Measurements from ENCODE around the gene MAML2. TPM values are rescaled to one million over a fixed set of nuclear protein-coding genes. Genes with fewer than 3 reads are reported as not detected.

Gene MAML2
- polyA plus RNA-seq, 1 of the 3 experiments (the other 2 are of a cell fraction) = 20.1 TPM

GRCh38 chr11:96049426-96049825 lies 293.6 kb downstream of the MAML2 start:
- H3K9ac ChIP-seq = no peak overlapping the region
- WGBS (ENCODE audit: low lambda C conversion rate) = 95% methylated on average over 2 of the region's 2 CpGs
- no peaks in the 10 kb centered on the region for H3K9me3 ChIP-seq
- H4K20me1 ChIP-seq (ENCODE audit: insufficient read depth) = no peaks in the 10 kb centered on the region
- ChIA-PET CTCF (interaction anchor here (1.2 to 3.1 kb wide), 2 partner anchors 293 to 294 kb away, joined by 7 to 15 read pairs; partner anchors contain the start of gene MAML2), POLR2A (no interaction called here)
- no peak overlapping the region for H2AFZ ChIP-seq (ENCODE audit: low read depth)
- H3K79me2 ChIP-seq (ENCODE audit: insufficient read depth) = peaks cover 46% of the 10 kb centered on the region
- H3F3A ChIP-seq (replicated peaks; ENCODE audit: insufficient read depth) = peaks cover 13% of the 10 kb centered on the region
- H3K27ac ChIP-seq (ENCODE audit: low read depth in 2 of 2, low read length in 1 of 2) = no peak overlapping the region
- DNase-seq = no peak
- no peak for TF ChIP-seq USF2 (IDR thresholded peaks at IDR 0.05; ENCODE audit: borderline replicate concordance, low read depth, low read length)
- TF ChIP-seq MAX (IDR thresholded peaks at IDR 0.05; ENCODE audit: low read depth) = no peak
- TF ChIP-seq FOXM1 (IDR thresholded peaks at IDR 0.05; ENCODE audit: low read depth) = no peak
- TF ChIP-seq MEF2A (IDR thresholded peaks at IDR 0.05; ENCODE audit: borderline replicate concordance, low read depth) = no peak
- no peak for TF ChIP-seq RAD21 (IDR thresholded peaks at IDR 0.05; ENCODE audit: low read length)
- no peak for TF ChIP-seq MXI1 (IDR thresholded peaks at IDR 0.05; ENCODE audit: low read depth, low read length)
- TF ChIP-seq ELF1 (IDR thresholded peaks at IDR 0.05) = no peak
- no peak for TF ChIP-seq EP300 (IDR thresholded peaks at IDR 0.05; ENCODE audit: borderline replicate concordance in 1 of 2, low read depth in 1 of 2, low read length in 1 of 2)
- no peak for TF ChIP-seq NFIC (IDR thresholded peaks at IDR 0.05; ENCODE audit: borderline replicate concordance)
- no peak for TF ChIP-seq TEAD4 (IDR thresholded peaks at IDR 0.05; ENCODE audit: borderline replicate concordance, insufficient read depth)
- TF ChIP-seq FOXJ3 (CRISPR knock-in tag; IDR thresholded peaks at IDR 0.05) = no peak
- no peak for TF ChIP-seq SMC3 (IDR thresholded peaks at IDR 0.05; ENCODE audit: low read depth, low read length)
- TF ChIP-seq TCF12 (IDR thresholded peaks at IDR 0.05) = no peak
- no peak for TF ChIP-seq FOSL2 (IDR thresholded peaks at IDR 0.05; ENCODE audit: borderline replicate concordance, low read depth)
- TF ChIP-seq TAF1 (IDR thresholded peaks at IDR 0.05; ENCODE audit: borderline replicate concordance, low read depth, low read length) = no peak
- TF ChIP-seq POLR2AphosphoS5 (IDR thresholded peaks at IDR 0.05; ENCODE audit: low read depth, low read length) = no peak
- no peak for TF ChIP-seq RFX5 (IDR thresholded peaks at IDR 0.05; ENCODE audit: low read length)
- H3K4me2 ChIP-seq = no peak overlapping the region
- no peak overlapping the region for H3K4me3 ChIP-seq (ENCODE audit: low read depth in 2 of 2, low read length in 1 of 2)
- peaks cover 12 to 38% of the 10 kb centered on the region in 2 experiments; a peak in 3 of 4 replicates for H3K4me1 ChIP-seq (ENCODE audit: control insufficient read depth in 1 of 2, insufficient read depth in 2 of 2, low read depth in 1 of 2, low read length in 1 of 2)
- no peaks in the 10 kb centered on the region for H3K27me3 ChIP-seq (ENCODE audit: insufficient read depth)
- H3K36me3 ChIP-seq (replicated peaks in 1 of 2; ENCODE audit: control insufficient read depth in 1 of 2, insufficient read depth in 2 of 2, low read length in 1 of 2) = peaks cover 2 to 12% of the 10 kb centered on the region in 2 experiments
- H3K9me2 ChIP-seq = no peaks in the 10 kb centered on the region

Measured in SK-N-SH (cell line).